Neutrophil (primary cell): ENCODE measurements around the gene BAHCC1.
A peak's percentile ranks its signal among the peaks of the same experiment; 100 is the strongest.

Experiments used
- H3K27ac ChIP-seq: fragments of 200-600 bp; sonication (generic); 2 replicates; pipeline ENCODE4 v1.5.1; 2016; ENCODE audit warnings: mild to moderate bottlenecking, moderate library complexity
- H3K27me3 ChIP-seq: fragments of 200-600 bp; sonication (generic); 2 replicates; pipeline ENCODE4 v1.6.0; 2016; ENCODE audit warnings: mild to moderate bottlenecking
- H3K36me3 ChIP-seq: fragments of 200-600 bp; sonication (generic); 2 replicates; pipeline ENCODE4 v1.5.1; 2017
- H3K4me1 ChIP-seq, 2 experiments: fragments of 200-600 bp in 1 of 2; sonication (generic) in 1 of 2; 1 replicate in 1 of 2; 2 replicates in 1 of 2; pipeline versions ENCODE4 v1.5.1 to v1.6.1; 2013 to 2016; ENCODE audit warnings: low read depth in 1 of 2, low read length in 1 of 2, mild to moderate bottlenecking in 1 of 2, moderate library complexity in 1 of 2; ENCODE audit not compliant: control insufficient read depth in 1 of 2, insufficient read depth in 1 of 2
- H3K4me3 ChIP-seq, 2 experiments: fragments of 200-600 bp in 1 of 2; sonication (generic) in 1 of 2; 1 replicate in 1 of 2; 2 replicates in 1 of 2; pipeline ENCODE4 v1.5.1; 2013 to 2016; ENCODE audit warnings: low read depth in 1 of 2, low read length in 1 of 2, mild to moderate bottlenecking in 1 of 2, moderate library complexity in 1 of 2
- H3K9me3 ChIP-seq: fragments of 200-600 bp; sonication (generic); 2 replicates; pipeline ENCODE4 v1.5.1; 2016
- TF ChIP-seq, protein P1 (sequence below): fragments of 200-600 bp; sonication (generic); IDR thresholded peaks from 2 replicates; pipeline ENCODE4 v1.5.1; 2016; ENCODE audit warnings: antibody characterized with exemption

Gene BAHCC1

DNA sequence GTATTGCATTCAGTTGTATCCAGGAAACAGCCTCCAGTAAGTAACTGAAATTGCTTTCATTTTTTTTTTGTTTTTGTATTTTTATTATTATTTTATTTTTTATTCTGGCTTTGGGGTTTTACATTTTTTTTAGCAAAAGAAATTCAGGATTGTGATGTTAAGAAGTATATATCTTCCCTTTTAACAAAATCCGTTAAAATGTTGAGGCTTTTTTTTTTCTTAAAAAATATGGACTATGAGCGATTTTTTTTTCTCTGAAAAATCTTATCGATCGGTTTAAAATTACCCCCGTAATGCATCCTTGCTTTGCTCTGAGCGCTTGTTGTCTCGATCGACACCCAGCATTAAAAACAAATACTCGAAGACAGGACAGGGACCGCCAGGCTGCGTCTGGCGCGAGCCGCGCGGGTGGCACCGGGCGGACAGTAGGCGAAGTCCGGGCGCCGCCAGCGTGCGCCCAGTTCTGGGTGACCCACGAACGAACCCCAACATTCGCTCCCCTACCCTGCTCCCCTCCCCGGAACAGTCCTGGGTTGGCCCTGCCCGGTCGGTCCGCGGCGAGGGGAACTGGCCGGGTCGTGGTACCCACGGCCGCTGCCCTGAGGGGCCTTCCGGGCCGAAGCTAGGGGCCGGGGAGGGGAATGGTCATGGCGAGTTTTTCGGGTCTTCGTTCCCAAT lies 482 bp downstream of the BAHCC1 start:
- TF ChIP-seq, protein P1, sequence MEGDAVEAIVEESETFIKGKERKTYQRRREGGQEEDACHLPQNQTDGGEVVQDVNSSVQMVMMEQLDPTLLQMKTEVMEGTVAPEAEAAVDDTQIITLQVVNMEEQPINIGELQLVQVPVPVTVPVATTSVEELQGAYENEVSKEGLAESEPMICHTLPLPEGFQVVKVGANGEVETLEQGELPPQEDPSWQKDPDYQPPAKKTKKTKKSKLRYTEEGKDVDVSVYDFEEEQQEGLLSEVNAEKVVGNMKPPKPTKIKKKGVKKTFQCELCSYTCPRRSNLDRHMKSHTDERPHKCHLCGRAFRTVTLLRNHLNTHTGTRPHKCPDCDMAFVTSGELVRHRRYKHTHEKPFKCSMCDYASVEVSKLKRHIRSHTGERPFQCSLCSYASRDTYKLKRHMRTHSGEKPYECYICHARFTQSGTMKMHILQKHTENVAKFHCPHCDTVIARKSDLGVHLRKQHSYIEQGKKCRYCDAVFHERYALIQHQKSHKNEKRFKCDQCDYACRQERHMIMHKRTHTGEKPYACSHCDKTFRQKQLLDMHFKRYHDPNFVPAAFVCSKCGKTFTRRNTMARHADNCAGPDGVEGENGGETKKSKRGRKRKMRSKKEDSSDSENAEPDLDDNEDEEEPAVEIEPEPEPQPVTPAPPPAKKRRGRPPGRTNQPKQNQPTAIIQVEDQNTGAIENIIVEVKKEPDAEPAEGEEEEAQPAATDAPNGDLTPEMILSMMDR, result no peak
- Histone ChIP-seq H3K36me3 (no peaks in the 10 kb centered on the region), H3K4me1 (peaks cover 72 to 79% of the 10 kb centered on the region in 2 experiments), H3K4me3 (peak overlapping the region; percentile 32 to 66), H3K9me3 (no peaks in the 10 kb centered on the region), H3K27ac (no peak overlapping the region), H3K27me3 (peaks cover 100% of the 10 kb centered on the region)

DNA sequence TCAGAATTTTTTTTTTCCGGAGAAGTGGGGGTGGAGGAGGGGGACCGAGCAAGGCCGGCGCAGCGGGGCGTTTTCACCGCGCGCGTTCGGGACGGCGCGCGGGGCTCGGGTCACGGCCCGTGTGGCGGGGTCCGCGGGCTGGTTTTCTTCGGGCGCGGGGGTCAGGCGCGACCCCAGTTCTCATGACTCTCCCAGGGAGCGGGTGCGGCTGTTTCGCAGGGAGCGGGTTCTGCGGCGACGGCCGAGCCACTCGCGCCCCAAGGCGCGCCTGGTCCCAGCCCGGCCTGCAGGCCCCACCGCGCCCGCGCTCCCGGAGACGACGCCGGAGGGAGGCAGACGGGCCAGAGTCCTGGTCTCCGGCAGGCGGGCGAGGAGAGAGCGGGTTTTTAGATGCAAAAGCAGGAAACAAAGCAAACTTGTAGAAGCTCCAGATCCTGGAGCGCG lies 1.0 kb downstream of the BAHCC1 start:
- Histone ChIP-seq H3K9me3 (no peaks in the 10 kb centered on the region), H3K4me1 (peaks cover 72 to 81% of the 10 kb centered on the region in 2 experiments), H3K4me3 (peak overlapping the region; percentile 31 to 66), H3K27me3 (peaks cover 100% of the 10 kb centered on the region), H3K36me3 (no peaks in the 10 kb centered on the region), H3K27ac (no peak overlapping the region)
- TF ChIP-seq, protein P1, result no peak

DNA sequence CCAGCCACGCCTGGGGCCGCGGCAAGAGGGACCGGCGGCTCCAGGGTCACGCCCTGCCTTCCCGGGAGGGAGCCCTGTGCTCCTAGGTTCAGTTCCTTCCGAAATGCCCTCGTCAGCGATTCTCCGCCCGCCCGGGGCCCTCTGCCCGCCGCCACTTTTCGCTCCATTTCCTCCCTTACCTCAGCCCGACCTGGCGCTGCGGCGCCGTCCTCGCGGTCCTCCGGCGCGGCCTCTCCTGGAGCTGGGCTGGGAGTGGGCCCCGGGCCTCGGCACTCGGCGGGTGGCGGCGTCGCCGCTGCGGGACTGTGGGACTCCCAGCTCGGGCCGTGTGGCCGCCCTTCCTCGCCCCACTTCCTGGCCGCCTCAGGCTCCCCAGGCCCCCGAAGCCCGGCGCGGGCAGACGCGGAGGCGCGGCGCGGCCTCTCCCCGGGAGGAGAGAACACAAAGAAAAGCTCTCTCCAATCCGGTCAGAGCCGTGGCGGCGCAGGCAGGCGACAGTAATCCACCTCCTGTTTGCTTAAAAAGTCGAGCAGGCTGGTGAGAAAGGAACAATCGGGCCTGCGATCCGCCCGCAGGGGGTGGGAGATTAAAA lies 1.6 kb downstream of the BAHCC1 start:
- no peak overlapping the region for H3K27ac ChIP-seq
- H3K9me3 ChIP-seq, result no peaks in the 10 kb centered on the region
- H3K4me3 ChIP-seq, result peak overlapping the region; percentile 31 to 66
- TF ChIP-seq, protein P1, result no peak
- H3K36me3 ChIP-seq, result no peaks in the 10 kb centered on the region
- H3K27me3 ChIP-seq, result peaks cover 100% of the 10 kb centered on the region
- peaks cover 72 to 81% of the 10 kb centered on the region in 2 experiments for H3K4me1 ChIP-seq

DNA sequence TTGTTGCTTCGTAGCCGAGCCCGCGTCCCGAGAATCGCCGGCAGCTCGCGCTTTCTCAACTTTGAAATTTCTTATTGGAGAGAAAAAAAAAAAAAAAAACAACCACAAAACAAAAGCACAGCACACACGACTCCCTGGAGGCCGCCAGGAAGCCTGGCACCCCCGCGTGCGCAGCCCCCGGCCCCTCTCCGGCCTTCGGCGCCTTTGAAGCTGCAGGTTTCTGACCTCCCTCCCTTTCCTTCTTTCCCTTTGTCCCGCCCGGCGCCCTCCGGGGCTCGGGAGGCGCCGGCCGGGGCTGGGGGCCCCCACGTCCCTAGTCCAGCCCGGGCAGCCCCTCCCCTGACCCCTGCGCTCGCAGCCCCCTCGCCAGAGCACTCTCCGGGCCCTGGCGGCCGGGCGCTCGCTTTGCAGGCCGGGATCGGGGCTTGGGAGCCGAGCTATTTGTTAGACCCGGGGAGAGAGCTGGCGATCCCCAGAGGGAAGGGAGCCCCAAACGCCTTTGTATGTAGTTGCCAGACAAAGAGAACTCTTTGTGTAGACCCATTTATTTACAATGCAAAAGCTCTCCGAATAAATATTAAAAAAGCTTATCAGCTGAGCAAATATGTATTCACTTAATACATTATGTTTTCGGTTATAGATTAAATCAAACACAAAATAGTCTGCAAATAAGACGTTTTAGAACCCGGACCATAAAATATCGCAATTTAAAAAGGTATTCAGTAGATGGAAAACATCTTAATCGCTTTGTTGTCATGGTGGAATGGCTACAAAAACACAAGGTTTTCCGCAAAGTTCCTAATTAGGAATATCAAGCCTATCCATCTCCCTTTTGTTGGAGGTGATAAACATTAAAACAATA lies 2.3 kb downstream of the BAHCC1 start:
- H3K27ac ChIP-seq, result no peak overlapping the region
- peaks cover 100% of the 10 kb centered on the region for H3K27me3 ChIP-seq
- TF ChIP-seq, protein P1, result no peak
- no peaks in the 10 kb centered on the region for H3K36me3 ChIP-seq
- no peaks in the 10 kb centered on the region for H3K9me3 ChIP-seq
- H3K4me3 ChIP-seq, result peak overlapping the region; percentile 31 to 66
- peaks cover 72 to 77% of the 10 kb centered on the region in 2 experiments for H3K4me1 ChIP-seq

DNA sequence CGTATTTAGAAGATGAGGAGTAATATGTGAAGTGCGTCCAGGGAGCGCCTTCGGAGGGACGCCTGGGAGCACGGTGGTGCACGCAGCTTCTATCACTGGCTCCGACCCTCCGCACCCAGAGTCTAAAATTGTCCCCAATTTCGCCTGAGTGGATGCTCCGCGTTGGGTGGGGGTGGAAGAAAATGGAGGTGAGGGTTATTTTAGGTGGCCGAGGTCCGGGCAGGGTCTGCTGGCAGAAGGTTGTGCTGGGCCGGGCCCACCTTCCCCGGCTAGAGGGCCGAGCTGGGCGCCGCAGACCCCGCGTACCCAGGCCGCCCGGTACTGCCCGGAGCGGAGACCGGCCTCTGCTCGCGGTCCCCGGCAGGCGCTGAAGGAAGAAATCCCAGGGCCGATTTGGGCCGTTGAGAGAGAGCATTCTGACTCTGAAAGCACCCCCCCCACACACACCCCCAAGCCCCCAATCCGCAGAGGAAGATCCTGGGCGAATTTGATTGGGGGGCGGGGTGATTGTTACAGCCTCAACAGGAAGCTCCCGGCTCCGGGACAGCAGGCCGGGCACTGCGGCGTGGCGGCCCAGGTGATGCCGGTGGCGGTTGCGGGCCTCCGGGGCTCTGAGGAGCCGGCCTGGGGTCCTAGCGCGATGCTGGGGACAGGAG lies 3.0 kb downstream of the BAHCC1 start:
- H3K36me3 ChIP-seq, result no peaks in the 10 kb centered on the region
- no peaks in the 10 kb centered on the region for H3K9me3 ChIP-seq
- H3K4me3 ChIP-seq, result peak overlapping the region; percentile 12 to 29
- H3K27ac ChIP-seq, result no peak overlapping the region
- TF ChIP-seq, protein P1, result no peak
- peaks cover 100% of the 10 kb centered on the region for H3K27me3 ChIP-seq
- peaks cover 64 to 72% of the 10 kb centered on the region in 2 experiments for H3K4me1 ChIP-seq
